VCaP (cell line): ENCODE data around the gene NOCT.

ENCODE experiments used
- H3K27ac ChIP-seq: fragments of 450-650 bp; 2 replicates; pipeline ENCODE4 v1.5.1; 2017
- CTCF ChIP-seq: fragments of 450-650 bp; conservative IDR thresholded peaks from 2 replicates; pipeline ENCODE4 v1.5.1; 2017; ENCODE audit warnings: mild to moderate bottlenecking, moderate library complexity

NOCT gene

GRCh38 chr4:138978028-138978585 lies 37.5 kb upstream of the NOCT start:
- H3K27ac ChIP-seq, result no peak overlapping the region
- TF ChIP-seq CTCF, result no peak

- no peak for TF ChIP-seq CTCF
- H3K27ac ChIP-seq, result no peak overlapping the region
Observed at GRCh38 chr4:138978600-138978999, 37.0 kb upstream of the NOCT start.

- TF ChIP-seq CTCF, result no peak
- no peak overlapping the region for H3K27ac ChIP-seq
Observed at GRCh38 chr4:138979742-138980141, 35.8 kb upstream of the NOCT start.

GRCh38 chr4:138981930-138982390 lies 33.6 kb upstream of the NOCT start:
- peak; percentile 28; the same call in 1 of the 2 replicates for TF ChIP-seq CTCF

GRCh38 chr4:138982754-138983153 lies 32.8 kb upstream of the NOCT start:
- no peak overlapping the region for H3K27ac ChIP-seq
- TF ChIP-seq CTCF, result no peak

More at GRCh38 chr4:138981930-138982390, 33.6 kb upstream of the NOCT start:
- H3K27ac ChIP-seq, result no peak overlapping the region

- no peak for TF ChIP-seq CTCF
- H3K27ac ChIP-seq, result no peak overlapping the region
Observed at GRCh38 chr4:138983690-138984089, 31.9 kb upstream of the NOCT start.

- TF ChIP-seq CTCF, result no peak
- no peak overlapping the region for H3K27ac ChIP-seq
Observed at GRCh38 chr4:138984647-138985046, 30.9 kb upstream of the NOCT start.
